NCI-H446 (cell line): ENCODE results near the gene CNIH3.

Experiments used
- DNase-seq, 2 experiments: peaks; one replicate each; lab custom pipeline; 2025; lab: John Stamatoyannopoulos, UW

Gene CNIH3

DNA sequence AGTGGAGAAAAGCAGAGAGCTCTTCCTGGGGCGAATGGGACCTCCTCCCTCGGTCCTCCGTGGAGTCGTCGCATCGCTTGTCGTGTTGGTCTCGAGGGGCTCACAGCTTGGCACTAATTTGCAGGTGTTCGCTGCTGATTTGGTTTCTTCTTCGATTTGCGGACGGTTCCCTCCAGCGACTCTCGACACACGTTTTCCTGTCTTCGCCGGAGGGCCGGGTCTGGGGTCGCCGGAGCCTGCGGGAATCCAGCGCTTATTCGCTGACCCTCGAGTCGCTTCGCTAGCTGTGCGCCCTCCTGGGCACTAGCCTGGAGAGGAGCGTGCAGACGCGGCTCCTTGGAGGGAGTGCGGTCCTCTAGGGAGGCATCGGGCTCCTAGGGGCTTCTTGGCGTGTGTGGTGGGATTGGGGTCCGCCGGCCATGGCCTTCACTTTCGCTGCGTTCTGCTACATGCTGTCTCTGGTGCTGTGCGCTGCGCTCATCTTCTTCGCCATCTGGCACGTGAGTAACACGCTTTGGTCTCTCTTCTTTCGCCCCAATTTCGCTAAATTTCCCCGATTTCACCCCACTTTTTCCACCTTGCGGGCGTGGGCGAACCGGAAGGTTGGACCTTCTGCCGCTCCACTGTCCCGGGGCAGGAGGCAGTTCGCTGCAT is 766 bp downstream of the CNIH3 start:
- no peak for DNase-seq

DNA sequence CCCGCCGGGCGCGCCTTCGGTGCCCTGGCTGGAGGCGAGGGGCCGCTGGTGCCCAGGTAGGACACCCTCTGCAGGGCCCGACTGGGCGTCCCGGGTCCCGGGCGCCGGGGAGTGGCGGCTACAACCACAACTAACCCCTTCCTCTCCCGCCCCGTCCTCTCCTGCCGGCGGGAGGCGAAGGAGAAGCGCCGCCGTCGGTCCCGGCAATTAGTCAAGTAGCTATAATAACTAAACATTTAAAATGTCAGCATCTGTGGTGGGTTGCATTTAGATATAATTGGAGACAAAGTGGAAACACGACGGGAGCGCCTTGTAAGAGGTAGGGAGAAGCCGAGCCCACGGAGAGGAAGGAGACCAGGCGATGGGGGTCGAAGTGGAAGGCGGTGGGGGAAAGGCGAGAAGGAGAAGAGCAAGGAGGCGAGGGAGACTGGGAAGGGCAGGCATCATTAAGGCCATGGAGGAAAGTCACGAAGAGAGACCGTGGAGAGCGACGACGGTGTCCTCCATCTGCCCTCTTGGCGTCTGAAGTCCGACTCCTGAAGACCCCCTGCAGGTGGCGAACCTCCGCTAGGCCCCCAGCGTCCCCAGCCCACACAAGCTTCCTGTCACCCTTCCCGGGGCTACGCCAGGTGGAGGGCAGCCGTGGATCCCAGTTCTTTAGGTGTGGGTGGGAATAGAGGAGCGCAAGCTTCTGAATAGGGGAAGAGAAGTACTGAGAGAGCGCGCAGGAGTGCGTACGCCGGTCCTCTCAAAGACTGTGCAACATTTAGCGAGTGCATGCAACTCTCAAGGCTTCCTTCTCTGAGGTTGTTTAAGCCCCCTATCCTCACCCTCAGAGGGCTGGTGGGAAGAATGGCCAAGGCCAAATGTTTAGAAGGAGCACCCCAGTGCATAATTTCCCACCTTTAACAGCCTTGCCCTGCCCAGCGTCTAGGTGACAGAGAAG is 1.6 kb downstream of the CNIH3 start:
- DNase-seq, result no peak

DNA sequence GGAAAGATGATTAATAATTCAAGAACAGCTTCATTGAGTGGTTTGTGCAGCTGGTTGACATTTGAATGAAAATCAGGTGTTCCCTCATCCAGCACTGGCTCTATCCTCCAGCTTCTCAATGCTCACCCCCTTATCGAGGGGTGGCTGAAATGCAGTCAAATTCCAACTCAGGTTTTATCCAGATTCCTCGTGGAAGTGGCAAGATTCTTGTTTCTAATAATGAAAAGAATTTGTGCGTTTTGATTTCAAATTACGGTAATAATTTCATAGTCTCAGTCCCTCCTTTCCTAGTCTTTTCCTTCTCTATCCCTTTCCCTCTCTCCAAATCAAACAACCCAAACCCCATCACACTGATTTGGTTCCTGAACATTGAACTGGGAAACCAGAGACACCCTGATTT is 3.1 kb downstream of the CNIH3 start:
- DNase-seq, result no peak

DNA sequence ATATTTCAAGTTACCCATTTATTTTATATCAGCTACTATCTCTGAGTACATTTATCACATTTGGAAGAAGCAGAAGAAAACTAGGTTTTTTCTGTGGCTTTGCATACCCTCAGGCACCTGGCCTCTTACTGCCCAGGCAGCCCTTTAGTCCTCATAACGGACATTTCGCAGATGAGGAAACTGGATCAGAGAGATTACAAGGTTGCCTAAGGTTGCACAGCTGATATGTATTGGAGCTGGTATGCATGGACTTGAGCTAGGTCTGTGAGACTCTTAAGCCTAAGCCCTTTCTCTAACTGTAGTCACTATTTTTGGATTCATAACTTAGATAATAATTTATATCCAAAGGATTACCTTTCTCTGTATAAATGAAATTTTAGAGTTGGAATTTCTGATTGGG is 4.0 kb downstream of the CNIH3 start:
- DNase-seq, result no peak

DNA sequence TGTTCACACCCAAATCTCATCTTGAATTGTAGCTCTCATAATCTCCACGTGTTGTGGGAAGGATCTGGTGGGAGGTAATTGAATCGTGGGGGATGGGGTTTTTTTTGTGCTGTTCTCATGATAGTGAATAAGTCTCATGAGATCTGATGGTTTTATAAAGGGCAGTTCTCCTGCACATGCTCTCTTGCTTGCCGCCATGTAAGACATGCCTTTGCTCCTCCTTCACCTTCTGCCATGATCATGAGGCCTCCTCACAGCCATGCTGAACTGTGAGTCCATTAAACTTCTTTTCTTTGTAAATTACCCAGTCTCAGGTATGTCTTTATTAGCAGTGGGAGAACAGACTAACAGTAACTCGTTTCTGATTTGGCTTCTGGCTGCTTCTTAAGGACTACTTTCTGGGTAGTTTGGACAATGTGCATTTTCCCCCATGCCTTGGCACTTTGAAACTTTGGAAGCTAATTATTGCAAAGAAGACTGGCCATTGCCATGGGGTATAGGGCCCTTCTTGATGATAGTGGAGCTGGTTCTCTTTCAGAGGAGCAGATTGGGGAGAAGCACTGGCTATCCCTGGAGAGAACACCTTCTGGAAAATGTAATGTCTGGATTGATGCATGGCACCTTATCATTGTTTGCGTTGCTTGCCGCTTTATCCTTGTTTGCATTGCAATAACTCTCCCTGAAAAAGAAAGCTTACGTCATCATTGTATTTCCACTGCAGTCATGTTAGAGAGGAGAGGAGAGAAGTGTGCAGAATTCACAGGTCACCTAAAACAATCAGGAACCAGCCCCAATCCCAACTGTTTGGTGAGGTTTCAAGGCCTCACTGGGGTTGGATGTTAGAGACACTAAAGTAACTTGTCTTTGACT is 5.9 kb downstream of the CNIH3 start:
- no peak for DNase-seq

DNA sequence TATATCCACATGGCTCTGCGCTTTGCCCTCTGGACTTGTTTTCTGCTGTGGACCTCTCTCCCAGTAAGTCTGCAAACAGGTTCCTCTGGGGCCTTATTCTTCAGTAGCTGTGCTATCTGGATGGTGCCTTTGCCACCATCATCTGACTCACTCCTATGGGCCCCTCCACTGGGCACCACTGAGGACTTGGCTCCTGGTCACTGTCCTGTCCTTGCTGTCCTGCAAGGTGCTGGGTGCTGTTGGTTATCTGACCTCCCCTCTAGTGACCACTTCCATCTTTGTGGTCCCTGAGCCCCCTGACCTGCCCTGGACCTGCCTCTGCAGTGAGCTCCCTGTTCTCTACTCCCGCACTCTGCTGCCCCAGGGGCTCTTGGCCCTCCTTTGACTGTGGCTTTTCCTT is 6.7 kb downstream of the CNIH3 start:
- DNase-seq, result no peak

DNA sequence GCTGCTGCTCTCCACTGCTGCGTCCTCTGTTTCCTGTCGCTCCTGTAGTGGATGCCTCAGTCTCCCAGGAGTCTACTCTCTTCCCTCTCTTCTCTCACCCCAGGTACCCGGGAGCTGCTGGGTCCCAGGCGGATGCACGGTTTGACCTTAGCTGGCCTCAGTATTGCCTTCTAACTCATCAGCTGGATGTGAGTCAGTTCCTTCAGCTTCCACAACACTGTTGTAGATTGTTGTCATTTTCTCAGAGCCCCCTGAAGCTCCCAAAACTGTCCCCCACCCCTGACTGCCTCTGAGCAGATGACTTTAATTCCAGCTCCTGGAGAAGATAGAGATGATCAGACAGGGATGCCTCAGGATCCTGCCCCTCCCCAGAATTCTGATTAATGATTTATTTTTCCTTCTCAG is 7.2 kb downstream of the CNIH3 start:
- no peak for DNase-seq

DNA sequence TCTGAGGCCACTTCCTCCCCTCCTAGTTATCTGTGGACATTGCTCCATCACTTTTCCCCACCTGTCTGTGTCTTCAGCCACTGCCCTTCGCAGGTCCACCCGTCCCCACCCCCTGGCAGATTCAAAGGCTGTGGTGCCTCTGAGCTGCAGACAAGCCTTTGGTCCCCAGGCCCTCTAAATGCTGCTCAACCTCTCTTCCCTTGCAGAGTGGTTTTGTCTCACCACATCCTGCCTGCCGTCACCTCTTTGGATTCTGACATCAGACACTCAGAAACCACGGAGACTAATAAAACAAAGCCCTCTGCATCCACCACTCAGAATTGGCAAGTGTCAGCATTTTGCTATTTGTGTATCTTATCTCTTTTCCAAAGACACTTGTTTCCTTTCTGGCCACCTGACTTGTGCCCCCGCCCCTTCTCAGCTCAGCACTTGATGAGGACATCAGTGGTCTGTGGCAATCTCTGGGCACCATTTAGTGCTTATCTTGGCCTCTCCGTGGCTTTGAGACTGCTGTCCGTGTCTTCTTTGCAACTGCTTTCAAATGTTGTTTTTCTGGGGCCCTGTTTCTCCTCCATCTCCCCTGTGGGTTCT is 7.7 kb downstream of the CNIH3 start:
- no peak for DNase-seq

DNA sequence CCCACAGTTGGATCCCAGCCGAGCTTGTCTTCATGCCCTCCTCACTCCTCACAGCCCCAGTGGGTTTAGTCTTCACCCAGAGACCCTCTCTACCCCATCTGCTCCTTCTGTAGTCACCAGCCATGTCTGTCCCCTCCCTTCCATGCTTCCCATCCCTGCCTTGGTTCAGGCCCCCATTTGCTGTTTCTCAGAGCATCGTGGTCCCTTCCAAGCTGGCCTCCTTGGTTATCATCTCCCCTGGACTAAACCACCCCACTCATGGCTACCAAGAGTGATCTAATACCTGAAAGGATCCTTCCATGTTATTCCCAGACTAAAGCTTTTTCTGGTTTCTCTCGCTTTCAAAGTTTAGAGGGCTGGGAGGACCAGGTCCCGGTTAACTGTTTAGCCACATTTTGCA is 8.3 kb downstream of the CNIH3 start:
- DNase-seq, result no peak

DNA sequence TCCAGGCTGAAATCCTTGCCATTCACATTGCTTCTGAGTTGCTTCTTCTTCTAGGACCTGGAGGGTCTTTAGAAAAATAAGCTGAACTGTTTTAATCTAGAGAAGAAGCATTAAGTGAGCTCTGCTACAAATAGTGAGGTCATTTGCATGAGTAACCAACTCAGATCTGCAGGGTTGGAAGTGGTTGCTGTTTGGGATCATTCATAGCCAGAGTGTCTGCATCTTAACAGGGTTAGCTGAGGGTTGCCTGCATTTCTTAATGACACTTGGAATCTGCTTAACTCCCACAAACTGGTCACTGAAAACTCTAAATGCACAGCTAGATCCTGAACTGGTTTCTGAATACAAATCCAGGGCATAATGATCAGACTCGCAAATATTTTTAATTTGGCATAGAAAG is 9.9 kb downstream of the CNIH3 start:
- no peak for DNase-seq

DNA sequence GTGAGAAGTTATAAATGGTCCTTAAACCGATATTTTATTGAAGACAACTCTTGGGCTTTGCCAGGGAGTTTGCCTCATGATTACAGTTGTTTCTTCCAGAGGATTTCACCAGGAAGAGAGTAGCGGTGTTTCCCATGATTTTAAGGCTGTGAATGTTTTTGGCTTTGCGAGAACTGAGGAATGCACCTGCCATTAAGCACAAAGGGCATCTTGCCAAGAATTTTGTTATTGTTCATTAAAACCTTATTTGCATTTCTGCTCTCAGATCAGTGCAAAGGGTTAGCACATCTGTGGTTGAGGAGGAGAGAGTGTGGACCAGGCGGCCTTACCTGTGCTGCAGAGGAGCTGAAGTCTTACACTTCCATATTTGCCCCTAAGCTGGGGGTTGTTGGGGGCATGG is 13.8 kb downstream of the CNIH3 start:
- DNase-seq, result no peak

DNA sequence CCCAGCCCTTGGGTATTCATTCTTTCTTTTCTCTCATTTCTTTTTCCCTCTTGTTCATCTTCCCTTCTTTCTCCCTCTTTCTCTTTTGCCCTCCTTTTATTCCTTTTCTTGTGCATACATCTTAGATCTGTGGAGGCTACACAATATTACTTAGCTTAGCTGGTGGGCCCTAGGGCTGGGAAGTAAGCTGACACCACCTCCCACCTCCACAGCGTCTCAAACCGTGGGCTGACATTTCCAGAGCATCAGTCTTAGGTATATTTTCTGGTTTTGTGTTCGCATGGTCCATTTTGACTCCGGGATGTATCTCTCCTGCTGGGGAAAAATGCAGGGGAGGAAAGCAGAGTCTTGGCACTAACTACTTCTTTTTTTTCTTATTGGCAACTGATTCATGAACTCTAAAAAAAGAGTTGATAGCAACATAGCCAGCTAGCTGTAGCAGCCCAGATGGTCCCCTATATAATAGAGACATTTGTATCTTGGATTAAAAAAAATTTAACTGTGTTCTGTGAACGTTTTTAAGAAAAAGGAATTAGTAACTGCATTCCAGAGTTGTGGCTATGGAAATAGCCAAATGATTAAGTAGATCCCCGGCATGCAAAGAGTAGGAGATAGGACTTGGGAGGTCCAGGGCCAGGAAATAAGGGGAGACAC is 15.5 kb downstream of the CNIH3 start:
- no peak for DNase-seq

DNA sequence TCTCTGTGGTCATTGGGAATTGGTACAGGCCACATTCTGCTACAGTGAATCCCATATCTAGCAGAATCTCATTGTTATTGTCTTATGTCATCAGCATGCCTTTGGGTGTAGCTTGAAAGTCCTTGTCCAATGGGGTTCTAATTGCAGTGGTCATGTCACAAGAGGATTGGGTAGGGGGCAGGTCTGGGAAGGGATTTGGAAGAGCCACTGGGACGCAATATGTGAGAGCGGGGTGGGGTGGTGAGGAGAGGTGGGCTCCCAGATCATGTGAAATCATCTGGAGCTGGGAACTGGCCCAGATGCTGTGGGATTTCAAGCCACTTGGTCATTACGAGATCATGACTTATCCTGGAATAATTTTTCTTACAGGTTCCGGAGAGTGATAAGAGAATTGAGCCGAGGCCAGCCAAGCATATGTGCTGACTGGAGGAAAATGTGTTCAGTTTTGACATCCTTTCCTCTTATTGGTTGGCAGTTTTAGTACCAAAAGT is 16.3 kb downstream of the CNIH3 start:
- DNase-seq, result no peak

DNA sequence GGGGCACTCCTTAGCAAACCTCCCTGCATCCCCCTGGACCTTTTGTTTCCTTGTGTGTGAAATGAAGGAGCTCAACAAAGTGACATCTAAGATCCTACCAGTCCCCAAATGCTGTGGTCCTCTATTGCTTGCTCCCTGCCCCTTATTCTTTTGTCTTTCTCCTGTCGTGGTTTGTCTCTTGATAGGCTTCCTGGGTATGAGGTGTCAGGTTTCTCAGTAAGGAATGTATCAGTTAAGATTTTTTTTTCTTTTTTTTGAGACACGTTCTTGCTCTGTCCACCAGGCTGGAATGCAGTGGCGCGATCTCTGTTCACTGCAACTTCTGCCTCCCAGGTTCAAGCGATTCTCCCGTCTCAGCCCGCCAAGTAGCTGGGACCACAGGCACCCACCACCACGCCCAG is 16.8 kb downstream of the CNIH3 start:
- DNase-seq, result no peak

DNA sequence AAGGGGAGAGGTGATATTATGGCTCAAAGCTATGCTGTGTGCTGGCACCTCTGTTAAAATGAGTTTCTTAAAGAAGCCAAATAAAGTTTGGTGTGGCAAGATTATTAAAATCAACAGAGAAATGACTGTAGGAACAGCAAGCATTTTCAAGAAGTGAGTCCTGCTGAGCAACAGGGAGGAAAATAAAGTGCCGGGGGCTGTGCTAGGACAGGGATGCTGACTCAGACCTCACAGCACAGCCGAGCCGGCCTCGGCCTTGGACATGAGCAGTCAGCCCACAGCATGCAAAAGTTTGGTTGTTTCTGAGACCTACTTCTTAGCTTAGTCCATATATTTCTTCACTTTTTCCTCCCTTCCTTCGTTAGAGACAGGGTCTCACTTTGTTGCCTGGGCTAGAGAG is 19.2 kb downstream of the CNIH3 start:
- no peak for DNase-seq

DNA sequence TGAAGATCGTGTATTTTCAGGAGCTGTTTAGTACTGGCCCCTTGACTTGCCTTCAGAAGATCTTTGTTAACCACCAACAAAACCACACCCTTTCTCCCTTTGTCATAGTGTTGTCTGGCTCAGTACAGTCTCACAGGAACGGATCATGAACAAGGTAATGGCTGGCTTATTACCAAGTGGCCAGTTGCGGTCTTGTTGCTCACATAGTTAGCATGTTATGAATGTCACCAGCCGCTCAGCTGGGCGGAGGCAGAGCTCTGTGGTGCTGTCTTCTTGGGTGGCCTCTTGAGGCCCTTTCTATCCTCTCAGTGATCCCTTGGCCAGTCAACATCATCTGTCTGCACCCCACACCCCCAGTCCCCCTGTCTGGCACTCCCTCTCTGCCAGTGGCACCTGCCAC is 21.4 kb downstream of the CNIH3 start:
- no peak for DNase-seq

DNA sequence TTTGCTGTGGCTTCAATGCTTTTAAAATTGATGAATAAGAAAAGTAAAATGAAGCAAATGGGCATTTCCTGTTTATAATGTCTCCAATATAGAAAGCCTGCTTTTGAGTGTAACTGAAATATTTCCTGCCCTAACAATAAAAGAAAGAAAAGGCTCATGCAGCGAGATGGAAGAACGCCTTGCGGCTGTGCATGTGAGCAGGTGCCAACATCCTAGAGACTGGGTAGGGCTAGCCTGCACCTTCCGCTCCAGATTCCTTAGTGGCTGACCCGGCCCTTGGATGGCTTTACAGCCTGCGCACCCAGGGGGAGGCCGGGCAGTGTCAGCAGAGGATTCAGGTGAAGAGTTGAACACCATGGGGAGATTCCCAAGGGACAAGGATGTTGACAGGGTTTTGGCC is 21.8 kb downstream of the CNIH3 start:
- DNase-seq, result no peak

DNA sequence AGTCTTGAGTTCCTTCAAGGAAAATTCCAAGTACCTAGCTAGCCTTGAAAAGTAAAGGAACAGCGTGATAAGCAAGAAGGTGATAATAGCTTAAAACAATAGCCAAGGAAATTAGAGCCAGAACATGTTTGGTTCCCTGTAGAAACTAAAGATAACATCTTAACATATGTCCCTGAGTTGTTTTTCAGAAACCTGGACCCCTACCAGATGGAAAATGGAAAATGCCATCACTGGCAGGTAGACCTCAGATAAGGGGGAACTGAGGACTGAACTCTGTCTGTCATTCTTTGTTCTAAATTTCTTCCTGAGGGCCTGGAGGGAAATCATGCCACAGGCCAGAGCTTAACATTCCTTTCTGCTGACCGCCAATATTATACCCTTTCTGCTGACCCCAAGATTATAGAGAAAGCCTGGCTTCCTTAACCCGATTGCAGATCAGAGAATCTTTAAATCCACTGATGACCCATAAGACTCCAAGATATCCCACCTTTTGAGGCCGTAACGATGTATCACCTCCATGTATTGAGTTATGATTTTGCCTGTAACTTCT is 23.4 kb downstream of the CNIH3 start:
- DNase-seq, result no peak

DNA sequence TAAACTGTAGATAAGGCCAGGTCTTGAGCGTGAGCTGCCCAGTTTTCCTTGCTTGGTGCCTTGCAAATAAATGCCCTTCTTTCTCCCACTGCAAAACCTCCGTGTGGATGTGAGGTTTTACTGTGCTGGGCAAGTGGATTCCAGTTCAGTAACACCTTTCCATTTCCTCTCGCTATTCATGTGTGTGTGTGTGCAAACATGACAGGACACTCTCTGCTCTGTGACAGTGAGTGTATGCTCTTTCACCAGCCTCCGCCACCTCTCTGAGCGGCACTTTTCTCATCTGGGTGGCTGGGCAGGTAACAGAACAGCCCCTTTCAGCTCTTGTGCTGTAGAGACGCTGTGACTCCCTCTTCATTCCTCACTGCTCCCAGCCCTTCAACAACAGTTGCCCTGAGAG is 23.9 kb downstream of the CNIH3 start:
- no peak for DNase-seq

DNA sequence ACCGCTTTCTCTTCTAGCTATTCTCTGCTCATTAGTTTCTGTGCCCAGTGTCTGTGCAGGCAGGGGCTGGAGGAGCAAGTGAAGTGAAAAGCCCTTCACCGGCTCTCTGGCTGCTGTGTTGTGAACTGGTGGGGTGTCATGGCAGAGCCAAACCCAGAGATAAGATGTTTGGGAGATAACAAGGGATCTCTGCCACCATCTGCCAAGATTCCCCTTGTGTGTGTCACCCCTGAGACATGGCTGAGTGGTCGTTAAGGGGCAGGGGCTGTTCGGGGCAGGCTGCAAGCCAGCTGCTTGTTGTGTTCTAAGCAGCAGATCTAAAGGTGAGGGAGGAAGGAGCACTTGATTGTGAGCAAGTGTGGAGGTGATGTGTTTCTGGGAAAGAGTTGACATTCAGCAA is 24.5 kb downstream of the CNIH3 start:
- DNase-seq, result no peak

DNA sequence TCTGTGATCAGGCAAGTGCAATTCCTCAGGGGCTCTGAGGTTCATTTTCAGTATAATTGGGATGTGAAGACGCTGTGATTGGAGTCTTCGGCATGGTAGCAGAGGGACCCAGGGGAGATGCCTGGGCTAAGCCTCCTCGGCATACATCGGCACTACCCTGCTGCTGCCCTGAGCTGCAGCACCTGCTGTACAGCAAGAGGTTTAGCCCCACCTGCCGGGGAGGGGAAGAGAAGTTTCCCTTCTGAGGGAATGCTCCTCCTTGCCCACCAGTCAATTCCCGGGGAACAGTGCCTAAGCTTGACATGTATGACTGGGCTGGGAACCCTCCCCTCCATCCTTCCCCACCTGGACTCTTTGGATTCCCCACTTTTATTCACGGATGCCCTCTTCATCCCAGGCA is 24.9 kb downstream of the CNIH3 start:
- no peak for DNase-seq
